HK-2 (cell line): ENCODE measurements around the gene KIAA1191.

Source experiments
- DNase-seq: peaks from one replicate; pipeline ENCODE4 v3.0.0-alpha.2; 2018; ENCODE audit not compliant: unreplicated experiment

Gene KIAA1191

GRCh38 chr5:176389135-176390123 lies 27.9 kb upstream of the KIAA1191 start:
- no peak for DNase-seq

- peak; percentile 94 for DNase-seq
These were observed 27.0 kb upstream of the KIAA1191 start, which contains the start of the genes HIGD2A and NOP16 for GRCh38 chr5:176388444-176389134. Gene HIGD2A, plus strand, starts transcription at chr5:176388751. Its CDS starts 69 bp downstream, at chr5:176388820. Gene NOP16, minus strand, starts transcription at chr5:176388598. Its CDS starts 59 bp downstream, at chr5:176388539.

- no peak for DNase-seq
These were observed 26.5 kb upstream of the KIAA1191 start for GRCh38 chr5:176388003-176388443.

GRCh38 chr5:176387384-176387925 lies 25.9 kb upstream of the KIAA1191 start:
- DNase-seq = no peak

GRCh38 chr5:176386491-176386890 lies 24.9 kb upstream of the KIAA1191 start:
- no peak for DNase-seq

GRCh38 chr5:176384991-176385390 lies 23.4 kb upstream of the KIAA1191 start:
- no peak for DNase-seq

GRCh38 chr5:176384366-176384930 lies 22.9 kb upstream of the KIAA1191 start:
- no peak for DNase-seq

GRCh38 chr5:176383961-176384360 lies 22.4 kb upstream of the KIAA1191 start:
- DNase-seq = no peak

GRCh38 chr5:176383248-176383905 lies 21.8 kb upstream of the KIAA1191 start:
- DNase-seq = no peak

GRCh38 chr5:176382721-176383120 lies 21.2 kb upstream of the KIAA1191 start:
- no peak for DNase-seq

GRCh38 chr5:176381979-176382378 lies 20.4 kb upstream of the KIAA1191 start:
- DNase-seq = no peak

- no peak for DNase-seq
These were observed 19.9 kb upstream of the KIAA1191 start for GRCh38 chr5:176381423-176381822.

GRCh38 chr5:176379881-176380280 lies 18.3 kb upstream of the KIAA1191 start:
- no peak for DNase-seq

- no peak for DNase-seq
These were observed 11.7 kb upstream of the KIAA1191 start for GRCh38 chr5:176373100-176373818.

GRCh38 chr5:176371621-176372539 lies 10.3 kb upstream of the KIAA1191 start:
- DNase-seq = no peak

- DNase-seq = no peak
These were observed 8.6 kb upstream of the KIAA1191 start for GRCh38 chr5:176369934-176370711.

- no peak for DNase-seq
These were observed 7.2 kb upstream of the KIAA1191 start for GRCh38 chr5:176368726-176369125.

GRCh38 chr5:176366232-176366894 lies 4.8 kb upstream of the KIAA1191 start:
- DNase-seq = no peak
